Mesendoderm (in vitro differentiated cells): Measurements from ENCODE around the gene SCGB1C1.
"Not testable (repeated sequence)": the region's sequence is repeated elsewhere in the genome, so short reads cannot be mapped to it uniquely, and the experiment has no call there.

Source experiments
- DNase-seq: peaks from one replicate; pipeline ENCODE4 v3.0.0; 2013
- H2AK5ac ChIP-seq: 2 replicates; pipeline ENCODE4 v1.6.1; 2013; ENCODE audit warnings: low read length, inconsistent platforms
- H2BK120ac ChIP-seq: 2 replicates; pipeline ENCODE4 v1.6.1; 2013; ENCODE audit warnings: low read depth, mild to moderate bottlenecking, low read length, moderate library complexity, mixed read lengths
- H2BK15ac ChIP-seq: replicated peaks from 2 replicates; pipeline ENCODE4 v1.6.1; 2013; ENCODE audit warnings: low read depth, mild to moderate bottlenecking, moderate library complexity
- H2BK5ac ChIP-seq: 2 replicates; pipeline ENCODE4 v1.6.1; 2013; ENCODE audit warnings: low read length, inconsistent platforms
- H3K18ac ChIP-seq: 2 replicates; pipeline ENCODE4 v1.6.1; 2013; ENCODE audit warnings: mild to moderate bottlenecking, low read length, mixed read lengths
- H3K23ac ChIP-seq: one replicate; pipeline ENCODE4 v1.6.1; 2013; ENCODE audit warnings: low read length
- H3K27ac ChIP-seq: 2 replicates; pipeline ENCODE4 v1.5.1; 2013; ENCODE audit warnings: low read depth, mild to moderate bottlenecking, inconsistent platforms, low read length, moderate library complexity
- H3K27me3 ChIP-seq: 2 replicates; pipeline ENCODE4 v1.6.1; 2013; ENCODE audit warnings: low read length, control low read depth, mild to moderate bottlenecking, inconsistent platforms; ENCODE audit not compliant: insufficient read depth, poor library complexity
- H3K36me3 ChIP-seq: 2 replicates; pipeline ENCODE4 v1.6.1; 2013; ENCODE audit warnings: low read length, inconsistent platforms; ENCODE audit not compliant: control insufficient read depth, insufficient read depth
- H3K4ac ChIP-seq: one replicate; pipeline ENCODE4 v1.6.1; 2013; ENCODE audit warnings: low read depth, mild to moderate bottlenecking, low read length, moderate library complexity
- H3K4me1 ChIP-seq: 2 replicates; pipeline ENCODE4 v1.6.1; 2013; ENCODE audit warnings: low read depth, low read length, inconsistent platforms; ENCODE audit not compliant: control insufficient read depth
- H3K4me2 ChIP-seq: 2 replicates; pipeline ENCODE4 v1.6.1; 2013; ENCODE audit warnings: low read length
- H3K4me3 ChIP-seq: 2 replicates; pipeline ENCODE4 v1.5.1; 2013; ENCODE audit warnings: mild to moderate bottlenecking, low read length
- H3K56ac ChIP-seq: one replicate; pipeline ENCODE4 v1.6.1; 2013; ENCODE audit warnings: low read length
- H3K79me1 ChIP-seq: 2 replicates; pipeline ENCODE4 v1.6.1; 2013; ENCODE audit warnings: low read length, inconsistent platforms
- H3K79me2 ChIP-seq: 2 replicates; pipeline ENCODE4 v1.6.1; 2013; ENCODE audit warnings: mild to moderate bottlenecking, low read length; ENCODE audit not compliant: control insufficient read depth, insufficient read depth
- H3K9ac ChIP-seq: 2 replicates; pipeline ENCODE4 v1.6.1; 2013; ENCODE audit warnings: low read length, inconsistent platforms
- H4K5ac ChIP-seq: one replicate; pipeline ENCODE4 v1.6.1; 2013; ENCODE audit warnings: low read length
- H4K8ac ChIP-seq: one replicate; pipeline ENCODE4 v1.6.1; 2013; ENCODE audit warnings: low read depth, mild to moderate bottlenecking, control low read depth, low read length, moderate library complexity
- WGBS: extraction: QIAGEN DNeasy Blood & Tissue Kit; methylation state at CpG from one replicate; pipeline ENCODE4 v1.1.7; 2013; ENCODE audit warnings: low lambda C conversion rate, missing lambda C conversion rate; ENCODE audit not compliant: insufficient coverage; ENCODE audit errors: extremely low coverage; 5-methylcytosine and 5-hydroxymethylcytosine counted together

SCGB1C1 gene

DNA sequence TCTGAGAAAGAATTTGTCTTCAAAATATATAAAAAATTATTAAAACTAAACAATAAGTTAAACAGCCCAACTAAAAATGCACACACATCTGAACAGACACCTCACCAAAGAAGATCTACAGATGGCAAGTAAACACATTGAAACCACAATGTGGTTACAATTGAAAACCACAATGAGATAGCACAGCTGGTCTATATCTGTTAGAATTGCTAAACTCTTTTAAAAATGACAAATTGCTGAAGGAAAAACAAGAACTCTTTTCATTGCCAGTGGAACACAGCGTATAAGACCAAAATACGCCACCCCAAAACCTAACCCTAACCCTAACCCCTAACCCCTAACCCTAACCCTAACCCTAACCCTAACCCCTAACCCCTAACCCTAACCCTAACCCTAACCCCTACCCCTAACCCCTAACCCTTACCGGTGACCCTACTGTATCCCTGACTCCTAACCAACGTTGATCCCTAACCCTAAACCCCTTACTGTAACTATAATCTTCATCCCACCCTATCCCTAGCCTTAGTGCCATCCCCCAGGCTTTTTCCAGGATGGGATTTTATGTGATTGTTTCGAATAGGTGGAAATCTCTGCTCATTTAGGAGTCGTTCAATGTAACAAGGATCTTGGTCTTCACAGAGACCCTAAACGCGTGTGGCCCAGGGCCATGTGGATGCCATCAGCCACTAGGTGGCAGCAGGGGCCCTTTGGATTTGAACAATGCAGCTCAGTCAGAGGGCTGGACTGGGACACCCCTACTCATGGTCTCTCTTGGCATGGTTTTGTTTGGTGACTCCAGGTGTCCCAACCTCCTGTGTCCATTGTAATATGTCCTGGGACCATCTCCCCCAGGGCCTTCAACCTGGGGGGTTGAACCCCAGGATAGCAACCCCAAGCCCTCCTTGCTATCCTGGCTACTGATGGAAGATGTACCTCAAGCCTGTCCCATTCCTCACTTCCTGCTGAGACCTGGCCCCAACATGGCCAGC, 1.1 kb upstream of the SCGB1C1 start:
- WGBS, result no CpG with 5 or more reads among the region's 8 CpGs

GRCh38 chr11:193481-193880, 603 bp downstream of the SCGB1C1 start:
- H4K5ac ChIP-seq, H3K4me1 ChIP-seq, H3K27me3 ChIP-seq, H3K36me3 ChIP-seq, H3K56ac ChIP-seq, H3K79me2 ChIP-seq, H3K23ac ChIP-seq, H2BK120ac ChIP-seq, H3K79me1 ChIP-seq, H3K9ac ChIP-seq, H3K4me3 ChIP-seq, H3K18ac ChIP-seq, H2BK15ac ChIP-seq, H3K4ac ChIP-seq, H3K27ac ChIP-seq, DNase-seq, H4K8ac ChIP-seq, H2BK5ac ChIP-seq, H2AK5ac ChIP-seq, H3K4me2 ChIP-seq: not testable (repeated sequence)
- WGBS, result no CpG with 5 or more reads among the region's 5 CpGs

More for the DNA sequence above, 1.1 kb upstream of the SCGB1C1 start:
- H3K56ac ChIP-seq, H3K79me2 ChIP-seq, DNase-seq, H3K79me1 ChIP-seq, H2BK15ac ChIP-seq, H4K5ac ChIP-seq, H3K4me1 ChIP-seq, H2AK5ac ChIP-seq, H4K8ac ChIP-seq, H3K4me2 ChIP-seq, H3K36me3 ChIP-seq, H3K4ac ChIP-seq, H3K18ac ChIP-seq, H2BK120ac ChIP-seq, H3K27ac ChIP-seq, H3K4me3 ChIP-seq, H3K27me3 ChIP-seq, H2BK5ac ChIP-seq, H3K23ac ChIP-seq, H3K9ac ChIP-seq: not testable (repeated sequence)

- no peak overlapping the region for H2BK120ac ChIP-seq
- H2BK15ac ChIP-seq, result no peak overlapping the region
- H2AK5ac ChIP-seq, result no peak overlapping the region
- no peak overlapping the region for H2BK5ac ChIP-seq
- H3K79me2 ChIP-seq, result no peaks in the 10 kb centered on the region
- H3K56ac ChIP-seq, result no peak overlapping the region
- DNase-seq, result no peak
- H3K23ac ChIP-seq, result no peak overlapping the region
- H3K36me3 ChIP-seq, result no peaks in the 10 kb centered on the region
- no peak overlapping the region for H3K18ac ChIP-seq
- H3K27me3 ChIP-seq, result no peaks in the 10 kb centered on the region
- no peak overlapping the region for H3K4me3 ChIP-seq
- H4K8ac ChIP-seq, result no peak overlapping the region
- no peak overlapping the region for H3K4me2 ChIP-seq
- no peaks in the 10 kb centered on the region for H3K79me1 ChIP-seq
- WGBS, result no CpG with 5 or more reads among the region's 23 CpGs
- no peak overlapping the region for H4K5ac ChIP-seq
- H3K4ac ChIP-seq, result no peak overlapping the region
- H3K9ac ChIP-seq, result no peak overlapping the region
- H3K4me1 ChIP-seq, result no peaks in the 10 kb centered on the region
- no peak overlapping the region for H3K27ac ChIP-seq
Observed at GRCh38 chr11:196786-197731, 4.2 kb downstream of the SCGB1C1 start.

DNA sequence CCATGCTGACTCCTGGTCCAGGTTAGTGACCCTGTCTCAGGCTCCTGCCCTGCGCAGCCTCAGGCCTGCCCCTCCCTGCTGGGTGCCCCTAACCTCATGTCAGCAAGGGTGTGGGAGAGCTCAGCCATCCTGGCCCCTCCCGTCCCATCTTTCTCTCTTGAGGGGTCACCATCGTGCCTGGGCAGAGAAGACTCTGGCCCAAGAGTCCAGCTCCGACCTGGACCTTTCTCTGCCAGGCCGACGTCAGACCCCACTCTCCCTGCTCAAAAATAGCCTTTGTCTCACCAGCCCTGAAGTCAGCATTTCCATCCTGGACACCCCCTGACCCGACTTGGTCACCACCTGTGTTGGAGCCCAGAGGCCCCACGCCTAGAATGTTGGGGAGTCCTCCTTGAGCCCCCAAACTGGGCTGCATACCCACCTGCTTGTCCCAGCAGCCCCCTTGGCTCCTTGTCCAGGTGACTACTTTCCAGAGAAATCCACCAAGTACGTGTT, 4.9 kb downstream of the SCGB1C1 start:
- H2BK120ac ChIP-seq, result no peak overlapping the region

DNA sequence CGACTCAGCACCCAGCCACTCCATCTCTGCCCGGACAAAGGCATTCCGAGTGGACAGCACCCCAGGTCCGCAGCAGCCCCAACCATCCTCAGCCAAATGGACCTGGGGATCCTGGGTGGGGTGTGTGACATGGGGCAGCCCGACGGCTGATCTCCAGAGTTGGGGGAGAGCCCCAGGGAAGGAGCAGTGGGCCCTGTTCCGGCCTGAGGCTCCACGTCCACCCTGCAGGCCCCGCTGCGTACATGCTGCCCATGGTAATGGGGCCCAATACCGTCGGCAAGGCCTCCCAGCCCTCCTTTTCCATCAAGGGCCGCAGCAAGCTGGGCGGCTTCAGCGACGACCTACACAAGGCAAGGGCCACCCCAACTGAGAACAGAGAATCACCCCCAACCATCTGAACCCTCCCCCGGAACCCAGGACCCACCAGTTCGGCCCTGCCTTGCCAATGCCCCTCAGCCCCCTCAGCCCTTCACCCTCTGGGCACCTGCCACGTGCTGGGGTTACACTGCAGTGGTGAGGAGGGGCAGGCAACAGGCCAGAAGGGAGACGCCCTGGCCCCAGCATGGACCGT, 5.4 kb downstream of the SCGB1C1 start:
- H3K4me2 ChIP-seq, result no peak overlapping the region
- no peak overlapping the region for H2BK5ac ChIP-seq
- H3K27me3 ChIP-seq, result no peaks in the 10 kb centered on the region
- no peak overlapping the region for H2BK15ac ChIP-seq
- H3K23ac ChIP-seq, result no peak overlapping the region
- H3K4ac ChIP-seq, result no peak overlapping the region
- no peak overlapping the region for H4K8ac ChIP-seq
- no peaks in the 10 kb centered on the region for H3K79me2 ChIP-seq
- H3K4me1 ChIP-seq, result no peaks in the 10 kb centered on the region
- no peak overlapping the region for H3K56ac ChIP-seq
- H3K18ac ChIP-seq, result no peak overlapping the region
- DNase-seq, result no peak
- H3K27ac ChIP-seq, result no peak overlapping the region
- H2AK5ac ChIP-seq, result no peak overlapping the region
- no peak overlapping the region for H3K4me3 ChIP-seq
- whole genome bisulfite sequencing, result no CpG with 5 or more reads among the region's 21 CpGs
- H3K36me3 ChIP-seq, result no peaks in the 10 kb centered on the region
- H4K5ac ChIP-seq, result no peak overlapping the region
- H2BK120ac ChIP-seq, result no peak overlapping the region
- no peak overlapping the region for H3K9ac ChIP-seq
- H3K79me1 ChIP-seq, result no peaks in the 10 kb centered on the region

More for the DNA sequence above, 4.9 kb downstream of the SCGB1C1 start:
- H3K4me1 ChIP-seq, result no peaks in the 10 kb centered on the region
- no peak overlapping the region for H3K4ac ChIP-seq
- no peak for DNase-seq
- H2BK5ac ChIP-seq, result no peak overlapping the region
- H2AK5ac ChIP-seq, result no peak overlapping the region
- no peak overlapping the region for H3K4me2 ChIP-seq
- no peaks in the 10 kb centered on the region for H3K79me1 ChIP-seq
- H2BK15ac ChIP-seq, result no peak overlapping the region
- no peak overlapping the region for H3K56ac ChIP-seq
- H4K8ac ChIP-seq, result no peak overlapping the region
- no peaks in the 10 kb centered on the region for H3K79me2 ChIP-seq
- H3K9ac ChIP-seq, result no peak overlapping the region
- H4K5ac ChIP-seq, result no peak overlapping the region
- H3K27ac ChIP-seq, result no peak overlapping the region
- no peak overlapping the region for H3K18ac ChIP-seq
- no CpG with 5 or more reads among the region's 9 CpGs for WGBS
- no peaks in the 10 kb centered on the region for H3K27me3 ChIP-seq
- no peaks in the 10 kb centered on the region for H3K36me3 ChIP-seq
- H3K4me3 ChIP-seq, result no peak overlapping the region
- H3K23ac ChIP-seq, result no peak overlapping the region
